Astrocyte (in vitro differentiated cells and primary cell): ENCODE data around the gene COL5A1. TPM values are rescaled to one million over a fixed set of nuclear protein-coding genes. Genes with fewer than 3 reads are reported as not detected.

Source experiments
- DNase-seq: peaks from one replicate; pipeline ENCODE4 v3.0.0-alpha.2; 2010; ENCODE audit warnings: low read depth
- FAIRE-seq: peaks from 2 replicates; lab custom pipeline; 2011; peaks lifted over from hg19 to GRCh38; lab: Jason Lieb, UNC
- H2AFZ ChIP-seq: 2 replicates; pipeline ENCODE4 v1.6.0; 2012; ENCODE audit warnings: low read depth, low read length, inconsistent platforms
- H3K27ac ChIP-seq: 2 replicates; pipeline ENCODE4 v1.5.1; 2011; ENCODE audit warnings: low read depth, low read length, inconsistent platforms
- H3K27me3 ChIP-seq: 2 replicates; pipeline ENCODE4 v1.6.0; 2011; ENCODE audit warnings: low read length, inconsistent platforms; ENCODE audit not compliant: insufficient read depth
- H3K36me3 ChIP-seq: 2 replicates; pipeline ENCODE4 v1.5.1; 2011; ENCODE audit warnings: low read length, inconsistent platforms; ENCODE audit not compliant: insufficient read depth
- H3K4me1 ChIP-seq: 2 replicates; pipeline ENCODE4 v1.5.1; 2011; ENCODE audit warnings: low read length, inconsistent platforms; ENCODE audit not compliant: insufficient read depth
- H3K4me2 ChIP-seq: 2 replicates; pipeline ENCODE4 v1.6.0; 2012; ENCODE audit warnings: low read length, inconsistent platforms
- H3K4me3 ChIP-seq: 2 replicates; pipeline ENCODE4 v1.5.1; 2011; ENCODE audit warnings: low read depth, mild to moderate bottlenecking, low read length, inconsistent platforms; ENCODE audit not compliant: insufficient read depth
- H3K79me2 ChIP-seq: 2 replicates; pipeline ENCODE4 v1.6.0; 2012; ENCODE audit warnings: mild to moderate bottlenecking, low read length, inconsistent platforms; ENCODE audit not compliant: insufficient read depth
- H3K9ac ChIP-seq: 2 replicates; pipeline ENCODE4 v1.6.0; 2012; ENCODE audit warnings: mild to moderate bottlenecking, low read length, inconsistent platforms
- H3K9me3 ChIP-seq: 2 replicates; pipeline ENCODE4 v1.5.1; 2012; ENCODE audit warnings: low read depth, mild to moderate bottlenecking, low read length, inconsistent platforms; ENCODE audit not compliant: insufficient read depth
- H4K20me1 ChIP-seq: 2 replicates; pipeline ENCODE4 v1.6.0; 2012; ENCODE audit warnings: low read length, inconsistent platforms; ENCODE audit not compliant: insufficient read depth
- H3K27ac Mint-ChIP-seq: one replicate; pipeline ENCODE4 v1.8.0; 2021; ENCODE audit warnings: mild to moderate bottlenecking, mixed read lengths; ENCODE audit not compliant: unreplicated experiment
- H3K27me3 Mint-ChIP-seq: one replicate; pipeline ENCODE4 v1.8.0; 2021; ENCODE audit warnings: low read depth, mixed read lengths; ENCODE audit not compliant: unreplicated experiment
- H3K36me3 Mint-ChIP-seq: one replicate; pipeline ENCODE4 v1.8.0; 2021; ENCODE audit warnings: low read depth, mixed read lengths; ENCODE audit not compliant: unreplicated experiment
- H3K4me1 Mint-ChIP-seq: one replicate; pipeline ENCODE4 v1.8.0; 2021; ENCODE audit warnings: low read depth, mixed read lengths; ENCODE audit not compliant: unreplicated experiment
- H3K4me3 Mint-ChIP-seq: one replicate; pipeline ENCODE4 v1.8.0; 2021; ENCODE audit warnings: mild to moderate bottlenecking, moderate library complexity, mixed read lengths; ENCODE audit not compliant: unreplicated experiment
- H3K9me3 Mint-ChIP-seq: one replicate; pipeline ENCODE4 v1.8.0; 2021; ENCODE audit warnings: mild to moderate bottlenecking, mixed read lengths; ENCODE audit not compliant: unreplicated experiment
- CTCF ChIP-seq: IDR thresholded peaks from 2 replicates; pipeline ENCODE4 v1.5.1; 2011; ENCODE audit warnings: low read depth, mild to moderate bottlenecking, inconsistent platforms, low read length, moderate library complexity; ENCODE audit not compliant: insufficient read depth
- EZH2 ChIP-seq: IDR thresholded peaks from 2 replicates; pipeline ENCODE4 v1.6.1; 2012; ENCODE audit warnings: mild to moderate bottlenecking, low read length, inconsistent platforms; ENCODE audit not compliant: insufficient read depth
- total RNA-seq: library from RNA; stranded (reverse); gene quantifications from 2 replicates; pipeline ENCODE4 v1.2.1, GENCODE V29; 2021

The COL5A1 gene
- total RNA-seq, 1 donor from 2014 or later = 1,055 TPM

GRCh38 chr9:134853893-134854292 is 212.3 kb downstream of the COL5A1 start:
- H3K4me3 ChIP-seq = no peak overlapping the region
- Mint-ChIP-seq H3K27ac (no peak overlapping the region), H3K4me1 (peaks cover 4% of the 10 kb centered on the region), H3K4me3 (no peak overlapping the region), H3K27me3 (peaks cover 4% of the 10 kb centered on the region), H3K36me3 (peaks cover 20% of the 10 kb centered on the region), H3K9me3 (peaks cover 16% of the 10 kb centered on the region)
- no peak for FAIRE-seq
- no peaks in the 10 kb centered on the region for H3K27me3 ChIP-seq
- H3K9ac ChIP-seq = no peak overlapping the region
- H3K4me1 ChIP-seq = peaks cover 8% of the 10 kb centered on the region
- peaks cover 14% of the 10 kb centered on the region for H3K9me3 ChIP-seq
- peaks cover 48% of the 10 kb centered on the region for H4K20me1 ChIP-seq
- H3K36me3 ChIP-seq = no peaks in the 10 kb centered on the region
- TF ChIP-seq CTCF = no peak
- H2AFZ ChIP-seq = no peak overlapping the region
- no peaks in the 10 kb centered on the region for H3K79me2 ChIP-seq
- H3K27ac ChIP-seq = no peak overlapping the region
- DNase-seq = no peak
- no peak overlapping the region for H3K4me2 ChIP-seq

GRCh38 chr9:134854541-134854981 is 213.0 kb downstream of the COL5A1 start:
- Histone ChIP-seq H3K27ac (no peak overlapping the region), H3K36me3 (no peaks in the 10 kb centered on the region), H3K4me3 (no peak overlapping the region), H3K79me2 (no peaks in the 10 kb centered on the region), H3K27me3 (no peaks in the 10 kb centered on the region), H2AFZ (no peak overlapping the region), H3K9me3 (peaks cover 14% of the 10 kb centered on the region), H3K4me1 (peaks cover 8% of the 10 kb centered on the region), H3K9ac (no peak overlapping the region), H3K4me2 (no peak overlapping the region), H4K20me1 (peaks cover 48% of the 10 kb centered on the region)
- Mint-ChIP-seq H3K27ac (peak overlapping the region; percentile 66), H3K9me3 (peaks cover 16% of the 10 kb centered on the region), H3K36me3 (peaks cover 20% of the 10 kb centered on the region), H3K4me1 (peaks cover 4% of the 10 kb centered on the region), H3K4me3 (no peak overlapping the region), H3K27me3 (peaks cover 4% of the 10 kb centered on the region)
- TF ChIP-seq CTCF (no peak), EZH2 (no peak)
- no peak for FAIRE-seq
- no peak for DNase-seq

GRCh38 chr9:134855231-134855899 is 213.8 kb downstream of the COL5A1 start:
- peaks cover 4% of the 10 kb centered on the region for H3K4me1 Mint-ChIP-seq

More at GRCh38 chr9:134855231-134855899, 213.8 kb downstream of the COL5A1 start:
- peaks cover 8% of the 10 kb centered on the region for H3K4me1 ChIP-seq
- FAIRE-seq (no peak), DNase-seq (no peak)
- peaks cover 16% of the 10 kb centered on the region for H3K9me3 Mint-ChIP-seq
- H3K4me2 ChIP-seq = no peak overlapping the region
- H2AFZ ChIP-seq = no peak overlapping the region
- H3K4me3 Mint-ChIP-seq = no peak overlapping the region
- H3K27me3 Mint-ChIP-seq = peaks cover 4% of the 10 kb centered on the region
- H3K27ac ChIP-seq = no peak overlapping the region
- peaks cover 8% of the 10 kb centered on the region for H3K9me3 ChIP-seq
- peaks cover 48% of the 10 kb centered on the region for H4K20me1 ChIP-seq
- H3K4me3 ChIP-seq = no peak overlapping the region
- peaks cover 17% of the 10 kb centered on the region for H3K36me3 Mint-ChIP-seq
- no peaks in the 10 kb centered on the region for H3K36me3 ChIP-seq
- H3K79me2 ChIP-seq = no peaks in the 10 kb centered on the region
- H3K9ac ChIP-seq = no peak overlapping the region
- H3K27me3 ChIP-seq = no peaks in the 10 kb centered on the region
- no peak for TF ChIP-seq EZH2
- no peak for TF ChIP-seq CTCF
- peak overlapping the region; percentile 44 for H3K27ac Mint-ChIP-seq
